Mesenchymal stem cell (in vitro differentiated cells and primary cell): ENCODE results near the gene CCSER1.
"Not testable (repeated sequence)": the region's sequence is repeated elsewhere in the genome, so short reads cannot be mapped to it uniquely, and the experiment has no call there.

Experiments used
- DNase-seq: peaks from one replicate; pipeline ENCODE4 v3.0.0-alpha.2; 2013
- H2AFZ ChIP-seq: one replicate; pipeline ENCODE4 v1.6.1; 2013; ENCODE audit warnings: low read depth, mild to moderate bottlenecking, control low read depth, inconsistent platforms, low read length, moderate library complexity
- H2AK5ac ChIP-seq: 2 replicates; pipeline ENCODE4 v1.6.1; 2013; ENCODE audit warnings: low read length, moderate library complexity, mild to moderate bottlenecking, inconsistent platforms; ENCODE audit not compliant: severe bottlenecking
- H2BK120ac ChIP-seq: one replicate; pipeline ENCODE4 v1.6.1; 2013; ENCODE audit warnings: low read depth, mild to moderate bottlenecking, inconsistent platforms, low read length, moderate library complexity
- H2BK12ac ChIP-seq, 2 experiments: one replicate each; pipeline ENCODE4 v1.6.1; 2013; ENCODE audit warnings: inconsistent platforms in 2 of 2, low read length in 2 of 2, mild to moderate bottlenecking in 2 of 2, moderate library complexity in 2 of 2, control low read depth in 1 of 2
- H2BK15ac ChIP-seq: one replicate; pipeline ENCODE4 v1.6.1; 2013; ENCODE audit warnings: mild to moderate bottlenecking, low read depth, inconsistent platforms; ENCODE audit not compliant: poor library complexity, severe bottlenecking
- H2BK5ac ChIP-seq: 2 replicates; pipeline ENCODE4 v1.6.1; 2013; ENCODE audit warnings: low read depth, mild to moderate bottlenecking, low read length, control low read depth, inconsistent platforms; ENCODE audit not compliant: poor library complexity, severe bottlenecking
- H3K14ac ChIP-seq, 2 experiments: one replicate each; pipeline ENCODE4 v1.6.1; 2013; ENCODE audit warnings: inconsistent platforms in 2 of 2, low read length in 2 of 2, control low read depth in 1 of 2, mild to moderate bottlenecking in 1 of 2, moderate library complexity in 1 of 2
- H3K18ac ChIP-seq, 2 experiments: one replicate each; pipeline ENCODE4 v1.6.1; 2013; ENCODE audit warnings: inconsistent platforms in 2 of 2, low read length in 2 of 2, control low read depth in 1 of 2, low read depth in 1 of 2, mild to moderate bottlenecking in 1 of 2
- H3K23ac ChIP-seq, 2 experiments: one replicate each; pipeline ENCODE4 v1.6.1; 2013; ENCODE audit warnings: inconsistent platforms in 2 of 2, low read length in 2 of 2, mild to moderate bottlenecking in 2 of 2, moderate library complexity in 2 of 2, control low read depth in 1 of 2
- H3K27ac ChIP-seq: 2 replicates; pipeline ENCODE4 v1.5.1; 2013; ENCODE audit warnings: mild to moderate bottlenecking, moderate library complexity, low read length, control low read depth, inconsistent platforms; ENCODE audit not compliant: poor library complexity, severe bottlenecking
- H3K27me3 ChIP-seq, 2 experiments: 2 replicates each; pipeline versions ENCODE4 v1.6.1 to v1.7.0; 2013; ENCODE audit warnings: low read length in 2 of 2, mild to moderate bottlenecking in 2 of 2, moderate library complexity in 2 of 2, control low read depth in 1 of 2, inconsistent platforms in 1 of 2; ENCODE audit not compliant: control insufficient read depth in 1 of 2, insufficient read depth in 1 of 2
- H3K36me3 ChIP-seq, 2 experiments: 2 replicates each; pipeline versions ENCODE4 v1.6.1 to v1.7.0; 2013; ENCODE audit warnings: low read length in 2 of 2, control low read depth in 1 of 2, inconsistent platforms in 1 of 2, low read depth in 1 of 2, mild to moderate bottlenecking in 1 of 2; ENCODE audit not compliant: insufficient read depth in 2 of 2, control insufficient read depth in 1 of 2
- H3K4ac ChIP-seq, 2 experiments: one replicate each; pipeline ENCODE4 v1.6.1; 2013; ENCODE audit warnings: inconsistent platforms in 2 of 2, low read length in 2 of 2, mild to moderate bottlenecking in 2 of 2, moderate library complexity in 2 of 2, control low read depth in 1 of 2, low read depth in 1 of 2
- H3K4me1 ChIP-seq: 2 replicates; pipeline ENCODE4 v1.6.1; 2013; ENCODE audit warnings: low read depth, low read length, control low read depth; ENCODE audit not compliant: control insufficient read depth, insufficient read depth
- H3K4me2 ChIP-seq: 2 replicates; pipeline ENCODE4 v1.6.1; 2013; ENCODE audit warnings: low read length, mild to moderate bottlenecking, inconsistent platforms; ENCODE audit not compliant: poor library complexity, severe bottlenecking
- H3K4me3 ChIP-seq, 2 experiments: 2 replicates each; pipeline versions ENCODE4 v1.5.1 to v1.7.0; 2013; ENCODE audit warnings: low read length in 2 of 2, mild to moderate bottlenecking in 2 of 2, control low read depth in 1 of 2, low read depth in 1 of 2; ENCODE audit not compliant: insufficient read depth in 1 of 2
- H3K79me1 ChIP-seq: replicated peaks from 2 replicates; pipeline ENCODE4 v1.6.1; 2013; ENCODE audit warnings: mild to moderate bottlenecking, control low read depth, low read length, inconsistent platforms; ENCODE audit not compliant: poor library complexity, severe bottlenecking
- H3K9ac ChIP-seq: 2 replicates; pipeline ENCODE4 v1.7.0; 2013; ENCODE audit warnings: mild to moderate bottlenecking, low read length, moderate library complexity
- H3K9me3 ChIP-seq: 2 replicates; pipeline ENCODE4 v1.7.0; 2013; ENCODE audit warnings: mild to moderate bottlenecking, low read length; ENCODE audit not compliant: control insufficient read depth
- H4K8ac ChIP-seq: one replicate; pipeline ENCODE4 v1.6.1; 2013; ENCODE audit warnings: inconsistent platforms, mild to moderate bottlenecking, low read length, moderate library complexity
- H4K91ac ChIP-seq: one replicate; pipeline ENCODE4 v1.6.1; 2013; ENCODE audit warnings: mild to moderate bottlenecking, low read length, inconsistent platforms
- WGBS: methylation state at CpG from one replicate; pipeline ENCODE4 v1.1.7; 2013; ENCODE audit warnings: mixed read lengths; 5-methylcytosine and 5-hydroxymethylcytosine counted together

The CCSER1 gene

GRCh38 chr4:91167864-91168653, 1040.9 kb downstream of the CCSER1 start:
- not testable (repeated sequence) for H2AFZ ChIP-seq, H3K27me3 ChIP-seq, H2AK5ac ChIP-seq, H2BK120ac ChIP-seq, DNase-seq, H3K23ac ChIP-seq, H3K4ac ChIP-seq, H3K4me2 ChIP-seq, H4K91ac ChIP-seq, H3K79me1 ChIP-seq, H4K8ac ChIP-seq, H3K9me3 ChIP-seq, H2BK5ac ChIP-seq, H3K18ac ChIP-seq, H2BK12ac ChIP-seq, H3K4me1 ChIP-seq, H3K9ac ChIP-seq, H3K14ac ChIP-seq, H3K27ac ChIP-seq, H3K4me3 ChIP-seq, H2BK15ac ChIP-seq, H3K36me3 ChIP-seq
- WGBS = 91% methylated on average over 42 of the region's 42 CpGs

- Histone ChIP-seq H4K8ac (no peak overlapping the region), H3K27ac (no peak overlapping the region), H3K9me3 (peaks cover under 1% of the 10 kb centered on the region), H2BK5ac (no peak overlapping the region), H3K36me3 (no peaks in the 10 kb centered on the region), H3K4me3 (no peak overlapping the region), H3K23ac (no peak overlapping the region), H3K4me2 (no peak overlapping the region), H3K18ac (no peak overlapping the region), H3K9ac (no peak overlapping the region), H3K27me3 (no peaks in the 10 kb centered on the region), H2AK5ac (no peak overlapping the region), H3K4ac (no peak overlapping the region), H3K79me1 (no peaks in the 10 kb centered on the region), H2BK15ac (no peak overlapping the region), H3K14ac (no peak overlapping the region), H2BK120ac (no peak overlapping the region), H2BK12ac (no peak overlapping the region), H3K4me1 (peaks cover 2% of the 10 kb centered on the region), H2AFZ (no peak overlapping the region), H4K91ac (no peak overlapping the region)
- DNase-seq = no peak
Measured at GRCh38 chr4:91170768-91171167, 1043.6 kb downstream of the CCSER1 start.

GRCh38 chr4:91171217-91171616, 1044.0 kb downstream of the CCSER1 start:
- no peak overlapping the region for H2BK5ac ChIP-seq

GRCh38 chr4:91185061-91185460, 1057.9 kb downstream of the CCSER1 start:
- H2BK5ac ChIP-seq, H3K18ac ChIP-seq, H3K4me1 ChIP-seq, H3K4ac ChIP-seq, H2BK120ac ChIP-seq, H4K8ac ChIP-seq, DNase-seq, H3K4me2 ChIP-seq, H2AK5ac ChIP-seq, H3K36me3 ChIP-seq, H2BK12ac ChIP-seq, H3K27ac ChIP-seq, H4K91ac ChIP-seq, H2AFZ ChIP-seq, H3K9ac ChIP-seq, H3K9me3 ChIP-seq, H3K79me1 ChIP-seq, H2BK15ac ChIP-seq, H3K23ac ChIP-seq, H3K4me3 ChIP-seq, H3K14ac ChIP-seq, H3K27me3 ChIP-seq: not testable (repeated sequence)
- WGBS = 94% methylated on average over 1 of the region's 1 CpG

More at GRCh38 chr4:91171217-91171616, 1044.0 kb downstream of the CCSER1 start:
- Histone ChIP-seq H3K4me2 (no peak overlapping the region), H3K27ac (no peak overlapping the region), H2BK15ac (no peak overlapping the region), H3K9ac (no peak overlapping the region), H3K36me3 (no peaks in the 10 kb centered on the region), H4K91ac (no peak overlapping the region), H3K4me3 (no peak overlapping the region), H3K4me1 (peaks cover 2% of the 10 kb centered on the region), H3K27me3 (no peaks in the 10 kb centered on the region), H3K9me3 (no peaks in the 10 kb centered on the region), H3K4ac (no peak overlapping the region), H3K14ac (no peak overlapping the region), H2AFZ (no peak overlapping the region), H3K79me1 (no peaks in the 10 kb centered on the region), H2BK120ac (no peak overlapping the region), H2BK12ac (no peak overlapping the region), H2AK5ac (no peak overlapping the region), H3K23ac (no peak overlapping the region), H3K18ac (no peak overlapping the region), H4K8ac (no peak overlapping the region)
- no CpG with 5 or more reads among the region's 1 CpG for WGBS
- no peak for DNase-seq
